Fibroblast of lung (primary cell): ENCODE measurements around the gene SLC38A8. TPM values are rescaled to one million over a fixed set of nuclear protein-coding genes. Genes with fewer than 3 reads are reported as not detected.

ENCODE experiments used
- DNase-seq, 2 donors: peaks; one replicate each; pipeline versions ENCODE4 v3.0.0 to v3.0.0-alpha.2; 2010; ENCODE audit warnings: low read depth in 2 of 2
- H2AFZ ChIP-seq: 2 replicates; pipeline ENCODE4 v1.5.1; 2012; ENCODE audit warnings: low read length, control low read depth, inconsistent platforms
- H3K27ac ChIP-seq: 2 replicates; pipeline ENCODE4 v1.5.1; 2011; ENCODE audit warnings: low read length, control low read depth; ENCODE audit not compliant: insufficient read depth
- H3K27me3 ChIP-seq: 2 replicates; pipeline ENCODE4 v1.5.1; 2011; ENCODE audit warnings: mild to moderate bottlenecking, low read length; ENCODE audit not compliant: control insufficient read depth, insufficient read depth
- H3K36me3 ChIP-seq: 2 replicates; pipeline ENCODE4 v1.5.1; 2011; ENCODE audit warnings: low read length; ENCODE audit not compliant: control insufficient read depth, insufficient read depth
- H3K4me1 ChIP-seq: 2 replicates; pipeline ENCODE4 v1.5.1; 2011; ENCODE audit warnings: low read length; ENCODE audit not compliant: control insufficient read depth, insufficient read depth; ENCODE audit errors: extremely low read depth
- H3K4me2 ChIP-seq: 2 replicates; pipeline ENCODE4 v1.5.1; 2011; ENCODE audit warnings: low read length, control low read depth; ENCODE audit not compliant: insufficient read depth; ENCODE audit errors: extremely low read depth
- H3K4me3 ChIP-seq, 4 experiments: fragments of 200-600 bp in 1 of 4; sonication (generic) in 1 of 4; replicated peaks in 1 of 4; 2 replicates each; pipeline ENCODE4 v1.5.1; 2011 to 2016; ENCODE audit warnings: low read length in 4 of 4, low read depth in 3 of 4, mild to moderate bottlenecking in 3 of 4, control low read depth in 2 of 4, inconsistent platforms in 1 of 4, mixed read lengths in 1 of 4; ENCODE audit not compliant: insufficient read depth in 1 of 4; ENCODE audit errors: control extremely low read depth in 1 of 4
- H3K79me2 ChIP-seq: 2 replicates; pipeline ENCODE4 v1.5.1; 2012; ENCODE audit warnings: mild to moderate bottlenecking, low read length, inconsistent platforms; ENCODE audit not compliant: control insufficient read depth, insufficient read depth
- H3K9ac ChIP-seq: 2 replicates; pipeline ENCODE4 v1.5.1; 2011; ENCODE audit warnings: mild to moderate bottlenecking, low read length, control low read depth; ENCODE audit not compliant: insufficient read depth
- H3K9me3 ChIP-seq: 2 replicates; pipeline ENCODE4 v1.5.1; 2012; ENCODE audit warnings: low read depth, low read length; ENCODE audit not compliant: control insufficient read depth, insufficient read depth
- H4K20me1 ChIP-seq: 2 replicates; pipeline ENCODE4 v1.5.1; 2011; ENCODE audit warnings: low read length; ENCODE audit not compliant: control insufficient read depth, insufficient read depth; ENCODE audit errors: extremely low read depth
- CTCF ChIP-seq, 2 donors: IDR thresholded peaks in 1 of 2; conservative IDR thresholded peaks in 1 of 2; 1 replicate in 1 of 2; 2 replicates in 1 of 2; pipeline ENCODE4 v1.5.1; 2011 to 2012; ENCODE audit warnings: low read length in 2 of 2, control low read depth in 1 of 2, inconsistent platforms in 1 of 2, low read depth in 1 of 2, mild to moderate bottlenecking in 1 of 2
- EZH2 ChIP-seq: IDR thresholded peaks from 2 replicates; pipeline ENCODE4 v1.5.1; 2012; ENCODE audit warnings: low read length, control low read depth, mild to moderate bottlenecking; ENCODE audit errors: missing control alignments
- polyA plus RNA-seq, 2 donors: library from polyadenylated mRNA; depleted of rRNA in 1 of 2; stranded (reverse) in 1 of 2; unstranded in 1 of 2; fragments of >200 nt; gene quantifications; 2 replicates each; pipeline ENCODE4 v1.2.1, GENCODE V29; 2011 to 2012; ENCODE audit warnings: missing spikeins in 1 of 2
- total RNA-seq: library from RNA; depleted of rRNA; stranded (reverse); fragments of >200 nt; gene quantifications from 2 replicates; pipeline ENCODE4 v1.2.1, GENCODE V29; 2014

Gene SLC38A8
- total and polyA plus RNA-seq, 2 donors (not counting 1 experiment from before 2014, with no cell fraction given), result not detected

- no peaks in the 10 kb centered on the region for H4K20me1 ChIP-seq
- no peaks in the 10 kb centered on the region for H3K9me3 ChIP-seq
- no peak for TF ChIP-seq EZH2
- no peak for TF ChIP-seq CTCF (conservative IDR thresholded peaks at IDR 0.05 in 1 of 2, IDR thresholded peaks at IDR 0.05 in 1 of 2; ENCODE audit: low read depth in 1 of 2, low read length in 2 of 2)
- no peak overlapping the region for H3K9ac ChIP-seq
- H3K4me3 ChIP-seq, result no peak overlapping the region
- peaks cover 2% of the 10 kb centered on the region for H3K4me1 ChIP-seq
- no peak overlapping the region for H2AFZ ChIP-seq
- H3K27me3 ChIP-seq, result no peaks in the 10 kb centered on the region
- no peaks in the 10 kb centered on the region for H3K79me2 ChIP-seq
- DNase-seq, result no peak
- H3K27ac ChIP-seq, result no peak overlapping the region
- peaks cover 15% of the 10 kb centered on the region for H3K36me3 ChIP-seq
- no peak overlapping the region for H3K4me2 ChIP-seq
Observed at GRCh38 chr16:84058664-84059063, 16.1 kb upstream of the SLC38A8 start.

GRCh38 chr16:84058211-84058610 lies 15.6 kb upstream of the SLC38A8 start:
- no peaks in the 10 kb centered on the region for H3K9me3 ChIP-seq
- peaks cover 2% of the 10 kb centered on the region for H3K4me1 ChIP-seq
- H3K9ac ChIP-seq, result no peak overlapping the region
- H4K20me1 ChIP-seq, result no peaks in the 10 kb centered on the region
- no peak for DNase-seq
- no peak overlapping the region for H3K4me3 ChIP-seq
- H3K79me2 ChIP-seq, result no peaks in the 10 kb centered on the region
- no peak overlapping the region for H2AFZ ChIP-seq
- no peak overlapping the region for H3K27ac ChIP-seq
- H3K36me3 ChIP-seq, result peaks cover 15% of the 10 kb centered on the region
- H3K27me3 ChIP-seq, result no peaks in the 10 kb centered on the region
- H3K4me2 ChIP-seq, result no peak overlapping the region
- TF ChIP-seq CTCF (conservative IDR thresholded peaks at IDR 0.05 in 1 of 2, IDR thresholded peaks at IDR 0.05 in 1 of 2; ENCODE audit: low read depth in 1 of 2, low read length in 2 of 2) (no peak), EZH2 (no peak)

GRCh38 chr16:84056933-84057332 lies 14.3 kb upstream of the SLC38A8 start:
- no peaks in the 10 kb centered on the region for H3K9me3 ChIP-seq
- H4K20me1 ChIP-seq, result no peaks in the 10 kb centered on the region
- no peak for DNase-seq
- peaks cover 13% of the 10 kb centered on the region for H3K36me3 ChIP-seq
- no peak overlapping the region for H3K4me2 ChIP-seq
- no peak overlapping the region for H3K4me3 ChIP-seq
- H3K79me2 ChIP-seq, result no peaks in the 10 kb centered on the region
- H3K27ac ChIP-seq, result no peak overlapping the region
- no peaks in the 10 kb centered on the region for H3K27me3 ChIP-seq
- H2AFZ ChIP-seq, result no peak overlapping the region
- no peaks in the 10 kb centered on the region for H3K4me1 ChIP-seq
- TF ChIP-seq CTCF (conservative IDR thresholded peaks at IDR 0.05 in 1 of 2, IDR thresholded peaks at IDR 0.05 in 1 of 2; ENCODE audit: low read depth in 1 of 2, low read length in 2 of 2), result no peak
- TF ChIP-seq EZH2, result no peak
- H3K9ac ChIP-seq, result no peak overlapping the region
